HCT116 (cell line): ENCODE data around the gene CDH4. TPM values are rescaled to one million over a fixed set of nuclear protein-coding genes. Genes with fewer than 3 reads are reported as not detected.

ENCODE experiments used
- ATAC-seq: fragments of 200-7000 bp; cut with Tn5 transposase; 2 replicates; pipeline ENCODE4 v1.9.1; 2020; ENCODE audit warnings: mild to moderate bottlenecking, moderate library complexity
- BruUV-seq: library from RNA; stranded (reverse); fragments of 400-500 nt; replicated peaks from 2 replicates; lab custom pipeline; 2021; lab: Mats Ljungman, UMichigan
- CTCF ChIA-PET: fragments of 300-600 bp; sonication (Branson Sonifier 250); formaldehyde crosslinking; loops from one replicate; lab custom pipeline; 2021; ENCODE audit warnings: antibody characterized with exemption; lab: Charles Lee
- POLR2A ChIA-PET: fragments of 300-600, 350-600 bp; sonication (Branson Sonifier 250); formaldehyde crosslinking; loops from one replicate; lab custom pipeline; 2021; ENCODE audit warnings: antibody characterized with exemption; lab: Charles Lee
- RAD21 ChIA-PET, 2 experiments: fragments of 300-600 bp; sonication (Branson Sonifier 250); formaldehyde crosslinking; loops; one replicate each; lab custom pipeline; 2023; ENCODE audit warnings: low total read pairs in 2 of 2; ENCODE audit not compliant: uncharacterized antibody in 2 of 2, unreplicated experiment in 2 of 2, low non-redundant PET in 1 of 2; lab: Charles Lee
- DNase-seq: peaks from one replicate; pipeline ENCODE4 v3.0.0-alpha.2; 2010; ENCODE audit warnings: low read depth, low spot score
- H2AFZ ChIP-seq: fragments of 200-600 bp; shearing (Covaris generic), sonication (generic); 2 replicates; pipeline ENCODE4 v1.6.1; 2017; ENCODE audit warnings: low read depth, mixed run types, mixed read lengths, antibody characterized with exemption, low read length; ENCODE audit not compliant: poor library complexity, severe bottlenecking
- H3K27ac ChIP-seq: 2 replicates; pipeline ENCODE4 v1.5.1; 2012; ENCODE audit warnings: low read depth, low read length
- H3K27me3 ChIP-seq: fragments of 200-600 bp; sonication (generic); 2 replicates; pipeline ENCODE4 v1.6.1; 2016; ENCODE audit warnings: mixed run types, low read length, mixed read lengths; ENCODE audit not compliant: insufficient read depth
- H3K36me3 ChIP-seq, 2 experiments: fragments of 200-500 bp in 1 of 2; fragments of 200-600 bp in 1 of 2; sonication (Bioruptor generic) in 1 of 2; sonication (generic) in 1 of 2; 2 replicates each; pipeline versions ENCODE4 v1.5.1 to v1.6.1; 2014 to 2016; ENCODE audit warnings: low read length in 2 of 2, inconsistent platforms in 1 of 2, mixed read lengths in 1 of 2, mixed run types in 1 of 2; ENCODE audit not compliant: insufficient read depth in 2 of 2, control insufficient read depth in 1 of 2
- H3K4me1 ChIP-seq, 2 experiments: fragments of 200-600 bp in 1 of 2; sonication (generic) in 1 of 2; 2 replicates each; pipeline versions ENCODE4 v1.5.1 to v1.6.1; 2012 to 2017; ENCODE audit warnings: low read length in 2 of 2, inconsistent platforms in 1 of 2, mild to moderate bottlenecking in 1 of 2, mixed read lengths in 1 of 2, mixed run types in 1 of 2, moderate library complexity in 1 of 2; ENCODE audit not compliant: insufficient read depth in 2 of 2, control insufficient read depth in 1 of 2
- H3K4me2 ChIP-seq: fragments of 200-600 bp; sonication (generic); 2 replicates; pipeline ENCODE4 v1.6.1; 2017; ENCODE audit warnings: mixed run types, low read length, mixed read lengths
- H3K4me3 ChIP-seq, 2 experiments: fragments of 200-600 bp in 1 of 2; sonication (generic) in 1 of 2; replicated peaks in 1 of 2; 2 replicates each; pipeline ENCODE4 v1.5.1; 2011 to 2016; ENCODE audit warnings: low read length in 2 of 2, control low read depth in 1 of 2, low read depth in 1 of 2, mild to moderate bottlenecking in 1 of 2, mixed read lengths in 1 of 2, mixed run types in 1 of 2
- H3K79me2 ChIP-seq: fragments of 200-600 bp; sonication (generic); 2 replicates; pipeline ENCODE4 v1.6.1; 2017; ENCODE audit warnings: mild to moderate bottlenecking, mixed run types, low read length, moderate library complexity, mixed read lengths; ENCODE audit not compliant: insufficient read depth
- H3K9ac ChIP-seq: fragments of 200-600 bp; sonication (generic); 2 replicates; pipeline ENCODE4 v1.6.1; 2016; ENCODE audit warnings: low read length, mixed read lengths
- H3K9me2 ChIP-seq: fragments of 200-600 bp; sonication (generic), shearing (Covaris generic); 2 replicates; pipeline ENCODE4 v1.6.1; 2017; ENCODE audit warnings: mixed run types, mild to moderate bottlenecking, moderate library complexity; ENCODE audit not compliant: insufficient read depth
- H3K9me3 ChIP-seq, 2 experiments: fragments of 200-500 bp in 1 of 2; fragments of 200-600 bp in 1 of 2; sonication (Bioruptor generic) in 1 of 2; sonication (generic) in 1 of 2; 2 replicates each; pipeline ENCODE4 v1.6.1; 2014 to 2017; ENCODE audit warnings: low read length in 2 of 2, mixed read lengths in 2 of 2, inconsistent platforms in 1 of 2, low read depth in 1 of 2, mild to moderate bottlenecking in 1 of 2, mixed run types in 1 of 2, moderate library complexity in 1 of 2; ENCODE audit not compliant: control insufficient read depth in 1 of 2, insufficient read depth in 1 of 2
- H4K20me1 ChIP-seq: fragments of 200-600 bp; sonication (generic), shearing (Covaris generic); 2 replicates; pipeline ENCODE4 v1.6.1; 2017; ENCODE audit warnings: mixed run types, mild to moderate bottlenecking, moderate library complexity; ENCODE audit not compliant: insufficient read depth
- CBX3 ChIP-seq: IDR thresholded peaks from 2 replicates; pipeline ENCODE4 v1.6.1; 2012; ENCODE audit warnings: low read depth
- CEBPB ChIP-seq: IDR thresholded peaks from 2 replicates; pipeline ENCODE4 v1.6.1; 2012; ENCODE audit warnings: low read depth
- ELF1 ChIP-seq: IDR thresholded peaks from 2 replicates; pipeline ENCODE4 v1.6.1; 2012; ENCODE audit warnings: low read depth, borderline replicate concordance
- EZH2phosphoT487 ChIP-seq: fragments of 200-600 bp; IDR thresholded peaks from 2 replicates; pipeline ENCODE4 v1.6.1; 2018; ENCODE audit warnings: antibody characterized with exemption, borderline replicate concordance
- FOSL1 ChIP-seq: IDR thresholded peaks from 2 replicates; pipeline ENCODE4 v1.6.1; 2012; ENCODE audit warnings: low read depth
- JUND ChIP-seq: IDR thresholded peaks from 2 replicates; pipeline ENCODE4 v1.6.1; 2012
- POLR2AphosphoS5 ChIP-seq: IDR thresholded peaks from 2 replicates; pipeline ENCODE4 v1.6.1; 2011; ENCODE audit warnings: mild to moderate bottlenecking, low read depth, low read length, moderate library complexity
- SIN3A ChIP-seq: IDR thresholded peaks from 2 replicates; pipeline ENCODE4 v1.6.1; 2012; ENCODE audit warnings: low read depth
- SP1 ChIP-seq: IDR thresholded peaks from 2 replicates; pipeline ENCODE4 v1.6.1; 2012; ENCODE audit warnings: low read depth
- TCF7L2 ChIP-seq: IDR thresholded peaks from 2 replicates; pipeline ENCODE4 v1.7.0; 2011; ENCODE audit warnings: borderline replicate concordance, inconsistent platforms; ENCODE audit not compliant: insufficient read depth, insufficient read length; ENCODE audit errors: extremely low read depth
- YY1 ChIP-seq: IDR thresholded peaks from 2 replicates; pipeline ENCODE4 v1.6.1; 2011; ENCODE audit warnings: low read length, low read depth, moderate library complexity, mild to moderate bottlenecking; ENCODE audit not compliant: insufficient replicate concordance; ENCODE audit errors: extremely low read depth
- ZFX ChIP-seq: fragments of 450-650 bp; IDR thresholded peaks from 2 replicates; pipeline ENCODE4 v1.6.1; 2017
- ZNF274 ChIP-seq: fragments of 200-500 bp; sonication (Bioruptor generic); IDR thresholded peaks from 2 replicates; pipeline ENCODE4 v1.6.1; 2014; ENCODE audit warnings: mild to moderate bottlenecking, low read depth, low read length, inconsistent platforms
- intact Hi-C: fragments of 100-400 bp; cut with micrococcal nuclease; formaldehyde crosslinking; loops from 2 replicates; pipeline ENCODE4 v1.10.0; 2022
- total RNA-seq: library from RNA; stranded (reverse); gene quantifications from one replicate; pipeline ENCODE4 v1.2.1, GENCODE V29; 2021; ENCODE audit not compliant: unreplicated experiment
- TF ChIP-seq, protein P1 (sequence below): IDR thresholded peaks from 2 replicates; pipeline ENCODE4 v1.6.1; 2012
- TF ChIP-seq, protein P2 (sequence below): IDR thresholded peaks from 2 replicates; pipeline ENCODE4 v1.6.1; 2012

The CDH4 gene
- total RNA-seq, 1 experiment from 2014 or later, result not detected

DNA sequence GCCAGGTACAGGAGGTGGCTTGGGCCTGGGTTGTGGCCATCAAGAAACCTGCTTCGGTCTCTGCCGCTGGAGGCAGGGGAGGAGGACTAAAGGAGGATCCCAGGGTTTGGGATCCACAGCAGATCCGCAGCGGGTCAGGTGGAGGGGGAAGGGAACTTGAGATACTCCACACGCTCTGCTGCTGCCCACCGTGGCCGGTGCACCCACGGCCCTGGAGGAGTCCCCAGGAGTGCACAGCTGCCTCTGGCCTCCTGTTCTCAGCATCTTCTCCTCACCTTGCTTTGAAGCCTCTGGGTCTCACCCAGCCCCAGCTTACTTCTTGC is 286.8 kb downstream of the CDH4 start:
- H3K4me3 ChIP-seq, result no peak overlapping the region
- H3K27me3 ChIP-seq, result no peaks in the 10 kb centered on the region
- DNase-seq, result no peak
- ChIA-PET CTCF (no interaction called here), RAD21 (no interaction called here), POLR2A (no interaction called here)
- no peak for ATAC-seq
- H2AFZ ChIP-seq, result no peak overlapping the region
- no peak for TF ChIP-seq CBX3
- TF ChIP-seq, protein P1, sequence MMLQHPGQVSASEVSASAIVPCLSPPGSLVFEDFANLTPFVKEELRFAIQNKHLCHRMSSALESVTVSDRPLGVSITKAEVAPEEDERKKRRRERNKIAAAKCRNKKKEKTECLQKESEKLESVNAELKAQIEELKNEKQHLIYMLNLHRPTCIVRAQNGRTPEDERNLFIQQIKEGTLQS, result no peak
- TF ChIP-seq ZFX, result no peak
- TF ChIP-seq ELF1, result no peak
- TF ChIP-seq JUND, result no peak
- no peak for TF ChIP-seq CEBPB
- TF ChIP-seq, protein P2, sequence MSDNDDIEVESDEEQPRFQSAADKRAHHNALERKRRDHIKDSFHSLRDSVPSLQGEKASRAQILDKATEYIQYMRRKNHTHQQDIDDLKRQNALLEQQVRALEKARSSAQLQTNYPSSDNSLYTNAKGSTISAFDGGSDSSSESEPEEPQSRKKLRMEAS, result no peak
- no peak for TF ChIP-seq SIN3A
- intact Hi-C loops, result no loop called here
- H3K79me2 ChIP-seq, result no peaks in the 10 kb centered on the region
- H3K9ac ChIP-seq, result no peak overlapping the region
- BruUV-seq, result no TSS peak
- no peaks in the 10 kb centered on the region for H3K9me2 ChIP-seq
- H4K20me1 ChIP-seq, result no peaks in the 10 kb centered on the region
- no peaks in the 10 kb centered on the region for H3K9me3 ChIP-seq
- no peak overlapping the region for H3K27ac ChIP-seq
- no peaks in the 10 kb centered on the region for H3K4me1 ChIP-seq
- no peaks in the 10 kb centered on the region for H3K36me3 ChIP-seq
- H3K4me2 ChIP-seq, result no peak overlapping the region

DNA sequence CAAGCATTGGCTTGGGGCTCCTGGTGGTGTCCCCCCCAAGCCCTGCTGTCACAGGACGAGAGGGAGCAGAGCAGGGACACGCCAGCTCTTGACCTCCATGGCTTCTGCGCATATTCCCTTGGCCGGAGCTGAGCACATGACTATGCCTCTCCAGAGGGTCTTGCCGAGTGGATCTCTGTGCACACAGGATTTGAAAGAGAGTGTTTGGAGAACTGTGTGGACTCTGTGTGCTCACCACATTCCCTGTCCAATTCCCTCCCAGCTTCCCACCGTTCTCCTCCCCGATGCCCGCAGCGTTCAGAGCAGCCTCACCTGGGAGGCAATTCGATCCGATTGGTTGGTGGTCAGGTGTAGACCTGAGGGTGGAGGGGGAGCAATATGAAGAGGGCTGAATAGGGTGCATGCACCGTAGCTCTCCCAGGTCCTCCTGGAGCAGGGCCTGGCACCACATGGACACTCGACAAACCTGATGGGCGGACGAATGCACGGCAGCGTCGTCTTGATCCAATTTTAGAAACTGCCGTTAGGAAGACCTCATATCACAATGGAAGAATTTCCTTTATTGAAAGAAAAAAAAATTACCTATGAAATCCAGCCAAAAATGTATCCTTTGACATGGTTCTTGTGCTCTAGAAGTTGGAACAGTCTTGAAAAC is 287.8 kb downstream of the CDH4 start:
- DNase-seq (no peak), ATAC-seq (no peak)
- Histone ChIP-seq H3K4me3 (no peak overlapping the region), H2AFZ (no peak overlapping the region), H3K9me3 (no peaks in the 10 kb centered on the region), H3K4me1 (no peaks in the 10 kb centered on the region), H3K36me3 (no peaks in the 10 kb centered on the region), H3K27ac (no peak overlapping the region), H3K27me3 (no peaks in the 10 kb centered on the region), H3K4me2 (no peak overlapping the region), H3K9ac (no peak overlapping the region), H3K9me2 (no peaks in the 10 kb centered on the region), H4K20me1 (no peaks in the 10 kb centered on the region), H3K79me2 (no peaks in the 10 kb centered on the region)
- ChIA-PET RAD21 (no interaction called here), POLR2A (no interaction called here), CTCF (no interaction called here)
- TF ChIP-seq YY1 (no peak), SIN3A (no peak), JUND (no peak), TCF7L2 (no peak), EZH2phosphoT487 (no peak), ZNF274 (no peak), POLR2AphosphoS5 (no peak), FOSL1 (no peak), CEBPB (no peak), SP1 (no peak)
- TF ChIP-seq, protein P2, result no peak
- TF ChIP-seq, protein P1, result no peak
- no TSS peak for BruUV-seq
- intact Hi-C loops, result no loop called here
